MCF 10A (cell line): ENCODE results near the gene C4orf50. TPM values are rescaled to one million over a fixed set of nuclear protein-coding genes. Genes with fewer than 3 reads are reported as not detected.

Source experiments
- BruUV-seq: library from RNA; stranded (reverse); fragments of 400-500 nt; replicated peaks from 2 replicates; lab custom pipeline; 2021; lab: Mats Ljungman, UMichigan
- CTCF ChIA-PET: fragments of 300-600 bp; sonication (Branson Sonifier 250); formaldehyde crosslinking; extraction: SDS; loops from one replicate; lab custom pipeline; 2021; ENCODE audit warnings: antibody characterized with exemption, inconsistent platforms; lab: Yijun Ruan, JAX
- POLR2A ChIA-PET: fragments of 300-600, 350-650 bp; sonication (Branson Sonifier 250); formaldehyde crosslinking; extraction: SDS; loops from one replicate; lab custom pipeline; 2020; ENCODE audit warnings: antibody characterized with exemption, inconsistent platforms; lab: Yijun Ruan, JAX
- DNase-seq: peaks from one replicate; pipeline ENCODE4 v3.0.0-alpha.2; 2018; ENCODE audit not compliant: unreplicated experiment
- H3K27ac Mint-ChIP-seq: one replicate; pipeline ENCODE4 v1.8.0; 2022; ENCODE audit warnings: mild to moderate bottlenecking, low read depth, mixed read lengths; ENCODE audit not compliant: unreplicated experiment
- H3K27me3 Mint-ChIP-seq: one replicate; pipeline ENCODE4 v1.8.0; 2022; ENCODE audit warnings: mixed read lengths; ENCODE audit not compliant: insufficient read depth, unreplicated experiment
- H3K36me3 Mint-ChIP-seq: one replicate; pipeline ENCODE4 v1.8.0; 2022; ENCODE audit warnings: mild to moderate bottlenecking, moderate library complexity, mixed read lengths; ENCODE audit not compliant: insufficient read depth, unreplicated experiment
- H3K4me1 Mint-ChIP-seq: one replicate; pipeline ENCODE4 v1.8.0; 2022; ENCODE audit warnings: mixed read lengths; ENCODE audit not compliant: insufficient read depth, unreplicated experiment
- H3K4me3 Mint-ChIP-seq: one replicate; pipeline ENCODE4 v1.8.0; 2022; ENCODE audit warnings: mild to moderate bottlenecking, moderate library complexity, mixed read lengths; ENCODE audit not compliant: unreplicated experiment
- H3K9me3 Mint-ChIP-seq: one replicate; pipeline ENCODE4 v1.8.0; 2022; ENCODE audit warnings: mixed read lengths; ENCODE audit not compliant: unreplicated experiment
- intact Hi-C: fragments of 100-400 bp; cut with micrococcal nuclease; formaldehyde crosslinking; loops from 2 replicates; pipeline ENCODE4 v1.14.1; 2022
- total RNA-seq: library from RNA; stranded (reverse); gene quantifications from 2 replicates; pipeline ENCODE4 v1.2.3, GENCODE V29; 2022
- TF ChIP-seq, protein P1 (sequence below): fragments of 200-600 bp; IDR thresholded peaks from one replicate; pipeline ENCODE4 v1.8.0; 2022; ENCODE audit warnings: antibody characterized with exemption, mild to moderate bottlenecking; ENCODE audit not compliant: unreplicated experiment

C4orf50 gene
- total RNA-seq, 1 experiment from 2014 or later: not detected

DNA sequence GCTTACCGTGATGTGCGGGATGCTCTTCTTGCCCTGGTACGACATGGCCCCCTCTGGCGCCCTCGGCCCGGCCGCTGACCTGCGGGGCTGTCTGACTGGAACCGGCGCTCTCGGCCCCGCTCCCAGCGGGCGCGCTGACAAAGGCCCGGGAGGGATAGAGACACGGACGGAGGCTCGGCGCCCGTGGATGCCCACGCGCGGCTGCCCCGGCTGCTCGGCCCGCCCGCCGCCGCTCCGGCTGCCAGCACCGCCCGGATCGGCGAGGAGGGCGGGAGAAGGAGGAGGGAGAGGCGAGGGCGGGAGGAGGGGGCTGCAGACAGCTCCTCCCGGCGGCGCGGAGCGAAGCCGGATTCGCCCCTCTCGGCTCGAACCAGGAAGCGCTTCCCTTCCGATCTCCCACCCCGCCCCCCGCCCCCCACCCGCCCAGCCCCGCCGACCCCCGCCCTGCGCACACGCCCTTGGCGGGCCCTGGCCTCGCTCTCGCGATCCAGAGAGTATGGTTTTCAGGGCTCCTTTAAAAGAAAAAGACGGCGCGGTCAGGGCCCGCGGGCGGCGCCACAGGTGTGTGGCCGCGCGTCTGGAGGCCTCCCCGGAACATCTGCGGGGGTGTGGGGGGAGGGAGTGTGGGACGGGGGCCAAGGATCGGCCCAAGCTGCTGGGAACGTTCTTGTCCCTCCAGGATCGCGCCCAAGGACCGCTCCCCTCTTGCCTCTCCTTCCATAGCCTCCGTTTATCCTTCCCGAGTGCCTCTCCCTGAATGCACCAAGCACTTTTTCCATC lies 129.8 kb downstream of the C4orf50 start:
- POLR2A ChIA-PET: no interaction called here
- TF ChIP-seq, protein P1, sequence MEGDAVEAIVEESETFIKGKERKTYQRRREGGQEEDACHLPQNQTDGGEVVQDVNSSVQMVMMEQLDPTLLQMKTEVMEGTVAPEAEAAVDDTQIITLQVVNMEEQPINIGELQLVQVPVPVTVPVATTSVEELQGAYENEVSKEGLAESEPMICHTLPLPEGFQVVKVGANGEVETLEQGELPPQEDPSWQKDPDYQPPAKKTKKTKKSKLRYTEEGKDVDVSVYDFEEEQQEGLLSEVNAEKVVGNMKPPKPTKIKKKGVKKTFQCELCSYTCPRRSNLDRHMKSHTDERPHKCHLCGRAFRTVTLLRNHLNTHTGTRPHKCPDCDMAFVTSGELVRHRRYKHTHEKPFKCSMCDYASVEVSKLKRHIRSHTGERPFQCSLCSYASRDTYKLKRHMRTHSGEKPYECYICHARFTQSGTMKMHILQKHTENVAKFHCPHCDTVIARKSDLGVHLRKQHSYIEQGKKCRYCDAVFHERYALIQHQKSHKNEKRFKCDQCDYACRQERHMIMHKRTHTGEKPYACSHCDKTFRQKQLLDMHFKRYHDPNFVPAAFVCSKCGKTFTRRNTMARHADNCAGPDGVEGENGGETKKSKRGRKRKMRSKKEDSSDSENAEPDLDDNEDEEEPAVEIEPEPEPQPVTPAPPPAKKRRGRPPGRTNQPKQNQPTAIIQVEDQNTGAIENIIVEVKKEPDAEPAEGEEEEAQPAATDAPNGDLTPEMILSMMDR: no peak
- Mint-ChIP-seq H3K36me3 (no peaks in the 10 kb centered on the region), H3K27me3 (no peaks in the 10 kb centered on the region), H3K27ac (no peak overlapping the region), H3K4me3 (no peak overlapping the region), H3K4me1 (no peaks in the 10 kb centered on the region), H3K9me3 (peaks cover 6% of the 10 kb centered on the region)
- intact Hi-C loops: no loop called here
- BruUV-seq: no TSS peak
- CTCF ChIA-PET: no interaction called here
- DNase-seq: no peak

DNA sequence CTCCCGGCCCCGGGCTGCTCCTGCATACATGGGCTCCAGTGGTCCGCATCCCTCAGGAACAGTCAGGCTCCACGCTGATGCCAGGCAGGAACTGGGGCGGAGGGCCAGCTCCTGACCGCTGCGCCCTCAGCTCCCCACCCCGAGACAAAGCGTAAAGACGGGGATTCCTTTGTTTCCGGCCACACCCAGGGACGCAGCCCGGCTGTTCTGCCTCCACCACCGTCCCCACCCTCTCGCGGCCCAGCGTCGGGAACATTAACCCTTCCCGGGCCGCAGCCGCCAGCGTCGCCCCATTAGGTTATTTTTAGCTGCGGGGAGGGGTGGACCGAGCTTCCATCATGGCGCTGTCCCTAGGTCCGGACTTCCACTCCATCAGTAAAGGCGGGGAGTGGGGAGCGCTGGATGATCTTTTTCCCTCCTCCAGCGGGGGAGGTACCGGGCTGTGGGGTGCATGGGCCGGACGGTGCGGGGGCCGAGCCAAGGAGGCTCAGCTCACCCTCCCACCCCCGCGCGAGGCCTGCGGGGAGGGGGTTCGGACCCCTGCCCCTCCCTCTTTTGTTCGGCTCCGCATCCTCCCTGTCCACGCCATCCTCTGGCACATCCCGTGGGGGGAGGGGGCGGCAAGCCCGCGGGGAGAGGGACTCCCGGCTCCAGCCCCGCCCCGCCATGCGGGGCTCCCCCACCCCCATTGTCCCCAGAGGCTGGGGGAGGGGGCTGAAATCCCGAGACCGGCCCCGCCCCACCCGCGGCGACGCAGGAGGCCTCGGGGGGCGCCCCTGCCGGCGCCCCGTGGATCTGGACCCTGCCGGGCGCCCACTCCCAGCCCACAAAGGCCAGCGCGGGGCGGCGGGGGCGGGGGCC lies 130.6 kb downstream of the C4orf50 start:
- Mint-ChIP-seq H3K9me3 (peaks cover 6% of the 10 kb centered on the region), H3K27ac (no peak overlapping the region), H3K4me3 (no peak overlapping the region), H3K4me1 (no peaks in the 10 kb centered on the region), H3K27me3 (no peaks in the 10 kb centered on the region), H3K36me3 (no peaks in the 10 kb centered on the region)
- ChIA-PET CTCF (no interaction called here), POLR2A (no interaction called here)
- intact Hi-C loops: no loop called here
- no peak for DNase-seq
- no TSS peak for BruUV-seq
- TF ChIP-seq, protein P1: no peak

DNA sequence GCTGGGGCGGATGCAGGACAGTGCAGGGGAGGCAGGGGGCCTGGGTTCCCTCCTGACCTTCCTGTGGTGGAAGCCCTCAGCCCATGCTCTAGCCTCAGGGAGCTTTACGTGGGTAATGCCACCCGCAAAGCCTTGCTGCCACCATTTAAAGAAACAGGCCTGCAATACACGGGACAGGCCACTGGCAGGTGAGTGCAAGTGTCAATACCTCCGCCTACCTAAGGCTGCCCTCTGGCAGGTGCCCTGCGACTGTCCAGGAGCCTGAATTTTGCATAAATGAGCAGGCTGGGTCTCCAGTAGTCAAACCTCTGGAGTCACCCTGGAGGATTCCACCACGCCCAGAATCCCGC lies 131.2 kb downstream of the C4orf50 start:
- POLR2A ChIA-PET: no interaction called here
- Mint-ChIP-seq H3K9me3 (peaks cover 7% of the 10 kb centered on the region), H3K4me1 (no peaks in the 10 kb centered on the region), H3K36me3 (no peaks in the 10 kb centered on the region), H3K27me3 (no peaks in the 10 kb centered on the region), H3K4me3 (no peak overlapping the region), H3K27ac (no peak overlapping the region)
- TF ChIP-seq, protein P1: no peak
- DNase-seq: no peak
- CTCF ChIA-PET: no interaction called here
- no TSS peak for BruUV-seq
- intact Hi-C loops: no loop called here

DNA sequence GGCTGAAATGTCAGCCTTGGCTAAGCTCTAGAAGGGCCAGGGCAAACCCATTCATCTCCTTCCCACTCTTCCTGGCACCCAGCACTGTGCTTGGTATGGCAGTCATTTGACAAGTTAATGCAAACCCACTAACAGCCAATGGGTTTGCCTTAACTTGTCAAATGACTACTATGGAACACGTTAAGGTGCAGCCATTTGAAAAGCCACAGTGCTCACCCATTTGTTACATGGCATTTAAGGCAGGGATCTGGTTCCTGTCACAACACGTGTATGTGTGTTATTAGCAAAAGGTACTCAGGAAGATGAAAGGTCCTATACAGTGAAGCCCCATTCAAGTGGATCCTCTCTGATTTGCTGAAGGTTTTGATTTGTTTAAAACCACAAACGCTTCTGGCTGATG lies 132.5 kb downstream of the C4orf50 start:
- Mint-ChIP-seq H3K4me3 (no peak overlapping the region), H3K9me3 (peaks cover 14% of the 10 kb centered on the region), H3K4me1 (no peaks in the 10 kb centered on the region), H3K27me3 (no peaks in the 10 kb centered on the region), H3K36me3 (no peaks in the 10 kb centered on the region), H3K27ac (no peak overlapping the region)
- CTCF ChIA-PET: no interaction called here
- no TSS peak for BruUV-seq
- intact Hi-C loops: no loop called here
- DNase-seq: no peak
- TF ChIP-seq, protein P1: no peak
- POLR2A ChIA-PET: no interaction called here
